NOMO-1 treated with DMSO at 0.1 percent for 48 hours (cell line): ENCODE data around the gene CLIP3.

Source experiments
- DNase-seq: peaks from one replicate; lab custom pipeline; 2025; ENCODE audit not compliant: unreplicated experiment; lab: John Stamatoyannopoulos, UW

The CLIP3 gene

GRCh38 chr19:36009633-36010379 lies 22.9 kb downstream of the CLIP3 start:
- no peak for DNase-seq

- no peak for DNase-seq
Observed at GRCh38 chr19:36009220-36009619, 23.5 kb downstream of the CLIP3 start.

- no peak for DNase-seq
Observed at GRCh38 chr19:36008336-36008978, 24.2 kb downstream of the CLIP3 start, which contains the start of gene SYNE4. Gene SYNE4, minus strand, starts transcription at chr19:36008813. Its CDS starts 132 bp downstream, at chr19:36008681.

- DNase-seq, result no peak
Observed at GRCh38 chr19:36006955-36007354, 25.7 kb downstream of the CLIP3 start.

DNA sequence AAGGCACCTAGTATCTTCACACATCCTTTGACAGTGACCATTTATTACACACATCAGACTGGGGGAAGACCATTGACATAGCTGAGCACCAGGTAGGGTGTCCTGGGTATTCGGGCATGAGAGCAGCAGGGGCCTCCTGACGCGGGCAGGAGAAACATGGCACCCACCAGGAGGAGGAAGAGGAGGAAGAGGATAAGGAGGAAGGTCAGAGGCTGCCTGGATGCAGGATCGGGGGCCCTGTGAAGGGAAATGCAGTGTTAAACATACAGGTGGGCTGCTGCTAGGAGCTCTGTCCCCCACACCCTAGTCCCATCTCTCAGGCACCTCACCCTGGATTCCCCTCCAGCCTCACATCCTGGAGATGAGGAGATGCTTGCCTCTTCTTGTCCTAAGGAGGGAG lies 29.4 kb downstream of the CLIP3 start:
- no peak for DNase-seq

GRCh38 chr19:36001605-36002004 lies 31.1 kb downstream of the CLIP3 start:
- no peak for DNase-seq

GRCh38 chr19:35996777-35997176 lies 35.9 kb downstream of the CLIP3 start:
- no peak for DNase-seq

DNA sequence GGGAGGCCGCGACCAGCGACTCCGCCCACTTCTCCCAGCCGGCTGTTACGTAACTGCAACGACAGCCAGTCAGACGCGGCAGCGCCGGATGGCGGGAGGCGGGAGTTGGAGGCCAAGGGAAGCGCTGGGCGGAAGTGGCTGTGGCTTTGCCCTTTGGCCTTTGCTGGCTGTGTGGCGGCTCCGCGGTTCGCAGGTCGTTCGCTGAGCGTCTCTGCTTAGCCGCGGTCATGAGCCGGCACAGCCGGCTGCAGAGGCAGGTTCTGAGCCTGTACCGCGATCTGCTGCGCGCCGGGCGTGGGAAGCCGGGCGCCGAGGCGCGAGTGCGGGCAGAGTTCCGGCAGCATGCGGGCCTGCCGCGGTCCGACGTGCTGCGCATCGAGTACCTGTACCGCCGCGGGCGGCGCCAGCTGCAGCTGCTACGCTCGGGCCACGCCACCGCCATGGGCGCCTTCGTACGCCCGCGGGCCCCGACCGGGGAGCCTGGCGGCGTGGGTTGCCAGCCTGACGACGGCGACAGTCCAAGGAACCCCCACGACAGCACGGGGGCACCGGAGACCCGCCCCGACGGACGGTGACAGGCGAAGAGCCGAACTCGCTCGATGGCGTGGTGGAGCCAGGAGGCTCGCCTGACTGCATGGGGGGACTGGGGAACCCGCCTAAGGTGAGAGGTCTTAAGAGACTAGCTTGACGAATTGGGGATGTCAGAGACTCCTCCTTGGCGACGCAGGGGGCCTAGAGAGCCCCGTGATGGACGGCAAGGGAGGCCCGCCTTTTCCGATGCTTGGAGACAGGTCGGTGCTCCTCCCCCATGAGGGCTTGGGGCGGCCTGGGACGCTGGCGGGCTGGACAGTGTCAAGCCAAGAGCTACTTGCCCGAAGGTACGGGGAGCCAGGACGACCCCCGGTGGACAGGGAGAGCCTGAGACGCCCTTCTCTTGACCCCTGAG lies 37.4 kb downstream of the CLIP3 start, which contains the start of gene SDHAF1:
Gene SDHAF1, plus strand, starts transcription at position 141 of the 946 bp plus-strand sequence. Its CDS starts 87 bp downstream, at position 228.
- DNase-seq, result peak; percentile 94

DNA sequence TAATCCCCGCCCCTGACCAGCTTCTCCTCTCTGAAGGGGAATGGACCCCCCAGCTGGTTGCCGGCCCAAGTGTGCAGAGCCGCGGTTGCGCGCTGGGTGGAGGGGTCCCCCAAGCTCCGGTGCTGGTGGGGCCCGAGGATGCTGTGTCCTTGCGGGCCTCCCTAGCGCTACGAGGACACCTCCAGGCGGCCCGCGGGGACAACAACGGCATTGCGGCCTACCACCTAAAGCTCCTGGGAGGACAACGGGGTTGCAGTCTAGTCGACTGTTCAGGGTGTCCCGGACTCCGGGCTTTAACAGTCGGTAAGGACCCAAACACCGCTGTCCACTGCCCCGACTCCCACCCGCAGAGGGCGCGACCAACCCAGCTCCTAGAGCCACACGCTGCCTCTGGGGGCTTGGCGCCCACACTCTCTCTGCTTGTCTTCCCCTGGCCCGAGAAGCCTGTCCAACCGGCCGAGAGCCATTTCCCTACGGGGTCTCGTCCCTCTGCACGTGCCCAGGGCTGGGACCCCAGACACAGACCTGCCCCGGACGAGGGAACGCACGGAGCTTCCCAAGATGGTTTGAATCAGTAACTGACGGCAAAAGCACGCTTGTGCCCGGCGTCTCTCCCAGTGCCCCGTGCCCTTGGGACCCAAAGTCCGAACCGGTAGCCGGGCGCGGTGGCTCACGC lies 38.6 kb downstream of the CLIP3 start:
- no peak for DNase-seq

- no peak for DNase-seq
Observed at GRCh38 chr19:35992907-35993765, 39.5 kb downstream of the CLIP3 start.

GRCh38 chr19:35991731-35992450 lies 40.8 kb downstream of the CLIP3 start:
- no peak for DNase-seq

DNA sequence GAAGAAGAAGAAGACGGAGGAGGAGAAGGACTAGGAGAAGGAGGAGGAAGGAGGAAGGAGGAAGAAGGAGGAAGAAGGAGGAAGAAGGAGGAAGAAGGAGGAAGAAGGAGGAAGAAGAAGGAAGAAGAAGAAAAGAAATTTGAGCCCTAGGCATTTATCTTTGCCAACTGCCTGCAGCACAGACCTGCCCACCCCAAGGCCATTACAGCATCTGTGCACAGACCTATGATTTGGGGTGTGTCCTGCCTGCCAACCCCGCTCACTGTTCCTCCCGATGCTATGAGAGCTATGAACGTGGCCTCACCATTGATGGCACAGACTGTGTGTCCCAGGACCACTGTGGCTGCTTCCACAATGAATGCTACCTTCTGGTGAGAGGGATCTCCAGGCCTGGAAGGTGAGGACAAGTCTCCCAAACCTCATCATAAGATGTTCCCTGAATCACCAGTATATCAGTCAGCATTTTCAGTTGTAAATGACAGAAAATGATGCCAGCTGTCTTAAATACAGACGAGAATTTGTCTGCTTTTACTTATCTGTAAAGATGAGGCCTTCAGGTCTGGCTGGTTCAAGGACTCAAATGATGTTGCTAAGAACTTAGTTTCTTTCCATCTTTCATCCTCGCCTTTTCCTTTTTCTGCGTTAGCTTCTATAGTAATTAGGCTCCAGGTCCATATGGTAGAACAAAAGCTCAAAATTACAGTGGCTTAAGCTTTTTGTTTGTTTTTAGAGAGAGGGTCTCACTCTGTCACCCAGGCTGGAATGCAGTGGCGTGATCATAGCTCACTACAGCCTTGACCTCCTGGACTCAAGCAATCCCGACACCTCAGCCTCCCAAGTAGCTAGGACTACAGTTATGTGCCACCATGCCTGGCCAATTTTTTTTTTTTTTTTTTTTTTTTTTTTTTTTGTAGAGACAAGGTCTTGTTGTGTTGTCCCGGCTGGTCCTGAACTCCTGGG lies 41.6 kb downstream of the CLIP3 start:
- no peak for DNase-seq

DNA sequence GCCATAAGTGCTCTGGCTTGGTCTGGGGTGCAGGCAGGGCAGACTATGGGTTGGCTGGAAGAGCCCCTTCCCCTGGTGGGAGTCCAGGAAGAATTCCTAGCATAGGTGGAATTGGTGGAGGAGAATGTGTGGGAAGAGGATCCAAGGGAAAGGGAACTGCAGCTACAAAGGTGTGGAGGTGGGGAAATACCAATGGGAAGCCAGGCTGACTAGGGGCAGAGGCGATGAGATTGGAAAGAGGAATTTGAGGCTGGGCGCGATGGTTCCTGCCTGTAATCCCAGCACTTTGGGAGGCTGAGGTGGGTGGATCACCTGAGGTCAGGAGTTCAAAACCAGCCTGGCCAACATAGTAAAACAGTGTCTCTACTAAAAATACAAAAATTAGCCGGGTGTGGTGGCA lies 42.5 kb downstream of the CLIP3 start:
- no peak for DNase-seq

- DNase-seq, result no peak
Observed at GRCh38 chr19:35988824-35989223, 43.8 kb downstream of the CLIP3 start.

GRCh38 chr19:35987571-35987896 lies 45.1 kb downstream of the CLIP3 start:
- DNase-seq, result no peak

DNA sequence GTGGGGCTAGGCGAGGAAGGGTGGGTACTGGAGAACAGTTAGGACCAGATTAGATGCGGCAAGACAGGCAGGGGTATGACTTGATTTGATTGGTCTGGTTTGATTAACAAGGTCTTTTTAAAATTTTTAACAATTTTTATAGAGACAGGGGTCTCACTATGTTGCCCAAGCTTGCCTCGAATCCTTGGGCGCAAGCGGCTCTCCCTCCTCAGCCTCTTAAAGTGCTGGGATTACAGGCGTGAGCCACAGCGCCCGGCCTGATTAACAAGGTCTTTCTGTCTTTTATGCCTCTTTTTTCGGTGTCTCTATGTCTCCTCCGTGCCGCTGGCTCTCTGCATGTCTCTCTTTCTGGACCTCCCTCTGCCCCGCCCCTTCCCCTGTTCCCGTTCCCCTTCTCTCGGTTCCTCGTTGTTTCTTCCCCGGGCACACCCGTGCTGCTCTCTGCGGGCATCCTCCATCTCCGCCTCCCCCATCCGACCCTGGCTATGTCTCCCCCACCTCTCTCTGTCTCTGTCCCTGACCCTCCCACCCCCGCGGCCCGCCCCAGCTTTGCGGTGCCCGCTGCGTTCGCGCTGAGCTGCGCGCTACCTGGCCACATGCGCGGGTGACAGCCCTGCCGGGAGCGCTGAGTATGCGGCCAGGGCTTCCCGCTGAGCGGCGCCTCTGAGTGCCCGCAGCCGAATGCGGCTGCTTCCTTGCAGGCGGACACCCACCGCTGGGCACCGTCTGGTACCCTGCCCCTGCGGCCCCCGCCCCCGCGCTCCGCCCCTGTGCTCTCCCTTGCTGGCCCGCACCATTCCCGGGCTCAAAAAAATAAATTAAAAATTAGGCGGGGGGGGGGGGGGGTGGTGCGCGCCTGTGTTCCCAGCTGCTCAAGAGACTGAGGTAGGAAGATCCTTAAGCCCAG lies 45.8 kb downstream of the CLIP3 start:
- peak; percentile 75 for DNase-seq

DNA sequence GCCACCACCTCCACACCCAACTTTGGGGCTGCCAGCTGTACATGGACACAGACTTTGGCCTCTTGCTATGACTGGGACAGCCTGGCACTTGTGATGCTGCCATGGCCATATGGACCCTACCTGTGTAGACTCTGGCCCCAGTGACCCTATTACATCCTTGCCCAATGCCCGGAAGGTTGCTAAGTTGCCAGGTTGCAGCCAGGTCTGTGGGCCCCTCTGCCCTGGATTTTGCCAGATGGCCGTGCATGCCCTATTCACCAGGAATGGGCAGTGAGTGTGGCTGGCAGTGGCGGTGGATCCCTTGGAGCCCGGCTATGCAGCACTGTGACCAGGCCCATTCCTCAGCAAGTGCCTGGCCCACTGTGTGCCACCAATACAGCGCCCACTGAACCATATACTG lies 46.6 kb downstream of the CLIP3 start:
- no peak for DNase-seq
